Adipocyte (in vitro differentiated cells): ENCODE data around the gene CYP2F1.

Experiments used
- DNase-seq: peaks from one replicate; pipeline ENCODE4 v3.0.0-alpha.2; 2015; ENCODE audit warnings: low read depth
- H3K27me3 ChIP-seq: replicated peaks from 2 replicates; pipeline ENCODE4 v1.7.0; 2013; ENCODE audit warnings: mild to moderate bottlenecking, low read length, moderate library complexity; ENCODE audit not compliant: control insufficient read depth, insufficient read depth
- H3K36me3 ChIP-seq: 2 replicates; pipeline ENCODE4 v1.7.0; 2013; ENCODE audit warnings: low read length, mild to moderate bottlenecking, moderate library complexity; ENCODE audit not compliant: control insufficient read depth, insufficient read depth, severe bottlenecking
- H3K4me1 ChIP-seq: 2 replicates; pipeline ENCODE4 v1.7.0; 2013; ENCODE audit warnings: mild to moderate bottlenecking, low read length, moderate library complexity; ENCODE audit not compliant: control insufficient read depth, insufficient read depth
- H3K4me3 ChIP-seq: 2 replicates; pipeline ENCODE4 v1.7.0; 2013; ENCODE audit warnings: mild to moderate bottlenecking, low read length, moderate library complexity
- H3K9ac ChIP-seq: 2 replicates; pipeline ENCODE4 v1.7.0; 2013; ENCODE audit warnings: mild to moderate bottlenecking, low read length, moderate library complexity
- H3K9me3 ChIP-seq: 2 replicates; pipeline ENCODE4 v1.7.0; 2013; ENCODE audit warnings: mild to moderate bottlenecking, low read length, moderate library complexity; ENCODE audit not compliant: control insufficient read depth

CYP2F1 gene, protein sequence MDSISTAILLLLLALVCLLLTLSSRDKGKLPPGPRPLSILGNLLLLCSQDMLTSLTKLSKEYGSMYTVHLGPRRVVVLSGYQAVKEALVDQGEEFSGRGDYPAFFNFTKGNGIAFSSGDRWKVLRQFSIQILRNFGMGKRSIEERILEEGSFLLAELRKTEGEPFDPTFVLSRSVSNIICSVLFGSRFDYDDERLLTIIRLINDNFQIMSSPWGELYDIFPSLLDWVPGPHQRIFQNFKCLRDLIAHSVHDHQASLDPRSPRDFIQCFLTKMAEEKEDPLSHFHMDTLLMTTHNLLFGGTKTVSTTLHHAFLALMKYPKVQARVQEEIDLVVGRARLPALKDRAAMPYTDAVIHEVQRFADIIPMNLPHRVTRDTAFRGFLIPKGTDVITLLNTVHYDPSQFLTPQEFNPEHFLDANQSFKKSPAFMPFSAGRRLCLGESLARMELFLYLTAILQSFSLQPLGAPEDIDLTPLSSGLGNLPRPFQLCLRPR

DNA sequence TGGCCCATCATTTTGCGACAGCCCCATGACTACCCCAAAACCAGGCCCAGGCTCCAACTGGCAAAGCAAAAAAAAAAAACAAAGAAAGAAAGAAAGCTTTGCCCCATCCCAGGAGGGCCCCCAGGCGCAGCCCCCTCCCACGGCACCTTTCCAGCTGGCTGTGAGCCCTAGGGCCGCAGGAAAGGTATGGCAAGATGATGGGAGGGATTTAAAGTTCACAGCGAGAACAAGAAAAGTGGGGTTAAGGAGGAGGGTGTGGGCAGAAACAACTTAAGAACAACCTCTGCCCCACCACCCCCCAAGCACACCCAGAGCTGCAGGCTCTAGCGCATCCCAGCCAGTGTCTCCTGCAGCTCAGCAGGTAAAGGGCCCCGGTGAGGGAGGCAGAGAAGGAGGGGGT lies at the start of gene CYP2F1:
CYP2F1 (plus strand) TSS at position 301 of the 400 bp plus-strand sequence. CDS start 1,757 bp downstream, outside the sequence.
- no peaks in the 10 kb centered on the region for H3K9me3 ChIP-seq
- H3K36me3 ChIP-seq, result no peaks in the 10 kb centered on the region
- no peak within 1 kb of the TSS for H3K4me3 ChIP-seq
- H3K4me1 ChIP-seq, result no peaks in the 10 kb centered on the region
- DNase-seq, result no peak
- H3K9ac ChIP-seq, result no peak within 1 kb of the TSS
- H3K27me3 ChIP-seq, result peaks cover 30% of the 10 kb centered on the region

DNA sequence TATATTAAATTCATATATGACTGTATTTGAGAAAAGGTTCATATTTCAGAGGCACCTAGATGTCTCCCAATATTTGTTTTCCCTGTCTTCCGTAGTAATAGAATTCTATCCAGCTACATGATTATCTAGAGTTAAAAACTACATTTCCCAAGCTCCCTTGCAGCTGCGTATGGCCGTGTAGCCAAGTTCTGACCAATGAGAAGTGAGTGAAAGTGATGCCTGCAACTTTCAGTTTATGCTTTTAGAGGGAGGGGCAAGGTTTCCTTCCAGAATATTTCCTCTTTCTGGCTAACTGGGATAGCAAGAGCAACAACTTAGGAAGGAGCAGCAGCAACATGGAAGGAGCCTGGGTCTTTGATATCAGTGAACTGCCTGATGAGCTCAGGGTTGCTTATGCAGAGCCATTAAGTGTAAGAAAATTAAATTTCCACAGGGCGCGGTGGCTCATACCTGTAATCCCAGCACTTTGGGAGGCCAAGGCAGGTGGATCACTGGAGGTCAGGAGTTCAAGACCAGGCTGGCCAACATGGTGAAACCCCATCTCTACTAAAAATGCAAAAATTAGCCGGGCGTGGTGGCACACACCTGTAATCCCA lies 49.2 kb upstream of the CYP2F1 start:
- no peaks in the 10 kb centered on the region for H3K36me3 ChIP-seq
- H3K27me3 ChIP-seq, result peaks cover 16% of the 10 kb centered on the region
- H3K9ac ChIP-seq, result no peak overlapping the region
- H3K9me3 ChIP-seq, result no peaks in the 10 kb centered on the region
- peak; percentile 5 for DNase-seq
- no peak overlapping the region for H3K4me3 ChIP-seq
- H3K4me1 ChIP-seq, result no peaks in the 10 kb centered on the region

GRCh38 chr19:41076286-41076685 lies 37.9 kb upstream of the CYP2F1 start:
- no peaks in the 10 kb centered on the region for H3K4me1 ChIP-seq
- H3K27me3 ChIP-seq, result no peaks in the 10 kb centered on the region
- DNase-seq, result no peak
- no peak overlapping the region for H3K4me3 ChIP-seq
- H3K36me3 ChIP-seq, result no peaks in the 10 kb centered on the region
- peaks cover 19% of the 10 kb centered on the region for H3K9me3 ChIP-seq
- no peak overlapping the region for H3K9ac ChIP-seq

DNA sequence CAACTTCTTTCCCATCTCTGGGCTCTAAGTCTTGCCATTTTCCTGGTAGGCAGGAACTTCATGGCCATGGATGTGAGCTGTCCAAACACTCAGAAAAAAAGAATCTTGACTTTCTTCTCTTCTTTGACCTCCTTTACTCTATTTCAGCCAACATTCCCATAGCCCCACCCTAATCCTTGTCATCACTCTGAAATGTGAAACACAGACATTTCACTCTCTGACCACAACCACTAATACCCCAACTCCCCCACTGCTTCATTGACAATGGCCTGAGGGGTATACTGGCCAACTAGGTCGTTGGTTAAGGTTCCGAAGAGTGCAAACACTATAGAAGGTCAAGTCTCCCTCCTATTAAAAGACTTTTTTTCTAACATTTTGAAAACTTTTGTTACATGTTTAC lies 30.7 kb upstream of the CYP2F1 start:
- H3K27me3 ChIP-seq, result peaks cover 8% of the 10 kb centered on the region
- H3K4me1 ChIP-seq, result no peaks in the 10 kb centered on the region
- peaks cover 16% of the 10 kb centered on the region for H3K9me3 ChIP-seq
- DNase-seq, result no peak
- H3K36me3 ChIP-seq, result no peaks in the 10 kb centered on the region
- H3K4me3 ChIP-seq, result no peak overlapping the region
- H3K9ac ChIP-seq, result no peak overlapping the region

DNA sequence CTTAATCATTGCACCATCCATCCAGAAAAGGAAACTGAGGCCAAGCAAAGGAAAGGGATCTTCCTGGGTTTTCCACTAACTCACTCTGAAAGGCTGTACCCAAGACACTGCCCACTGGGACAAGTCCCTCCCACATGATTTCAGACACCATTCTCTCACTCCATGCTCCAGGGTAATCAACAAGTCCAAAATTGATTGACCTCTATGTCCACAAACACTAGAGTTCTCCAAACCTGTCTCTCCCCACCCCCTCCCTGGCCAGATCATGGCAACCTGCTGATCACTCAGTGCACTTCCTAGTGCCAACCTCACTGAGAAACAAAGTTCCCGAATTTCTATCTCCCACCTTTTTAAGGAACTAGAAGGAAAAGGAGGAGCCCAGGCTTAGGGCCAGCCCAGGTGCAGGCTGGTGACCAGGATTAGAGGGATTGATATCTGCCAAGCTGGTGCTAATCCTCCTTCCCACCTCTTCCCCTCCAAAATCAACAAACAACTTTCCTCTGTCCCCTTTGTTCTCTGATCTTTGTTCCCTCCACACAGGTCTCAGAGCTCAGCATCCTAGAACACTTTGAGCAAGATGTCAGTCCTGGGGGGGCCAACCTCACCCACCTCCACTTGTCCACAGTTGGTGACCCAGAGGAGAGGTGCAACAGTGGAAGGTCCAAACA lies 28.4 kb upstream of the CYP2F1 start:
- no peaks in the 10 kb centered on the region for H3K36me3 ChIP-seq
- DNase-seq, result no peak
- no peaks in the 10 kb centered on the region for H3K9me3 ChIP-seq
- peaks cover 13% of the 10 kb centered on the region for H3K27me3 ChIP-seq
- no peak overlapping the region for H3K4me3 ChIP-seq
- no peaks in the 10 kb centered on the region for H3K4me1 ChIP-seq
- no peak overlapping the region for H3K9ac ChIP-seq

- H3K9ac ChIP-seq, result no peak within 1 kb of the TSS
- peaks cover 18% of the 10 kb centered on the region for H3K27me3 ChIP-seq
- no peak for DNase-seq
- H3K4me1 ChIP-seq, result no peaks in the 10 kb centered on the region
- H3K36me3 ChIP-seq, result no peaks in the 10 kb centered on the region
- H3K4me3 ChIP-seq, result no peak within 1 kb of the TSS
- no peaks in the 10 kb centered on the region for H3K9me3 ChIP-seq
These were observed 26.1 kb upstream of the CYP2F1 start, which contains the start of gene CYP2A13 for GRCh38 chr19:41088151-41088550. TSS of gene CYP2A13 (plus strand) at chr19:41088451. CDS start at chr19:41088472, 21 bp downstream.

DNA sequence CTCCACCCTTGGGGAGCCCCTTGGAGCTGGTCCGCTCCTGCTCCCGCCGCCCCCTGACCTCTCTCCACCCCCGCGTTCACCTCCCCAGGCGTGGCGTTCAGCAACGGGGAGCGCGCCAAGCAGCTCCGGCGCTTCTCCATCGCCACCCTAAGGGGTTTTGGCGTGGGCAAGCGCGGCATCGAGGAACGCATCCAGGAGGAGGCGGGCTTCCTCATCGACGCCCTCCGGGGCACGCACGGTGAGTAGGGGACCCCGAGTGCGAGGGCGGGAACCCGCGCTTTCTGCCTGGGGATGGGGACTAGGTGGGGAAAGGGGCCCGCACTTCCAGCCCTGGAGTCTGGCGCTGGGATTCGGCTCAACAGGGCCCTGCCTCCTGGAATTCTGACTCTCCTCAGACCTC lies 24.3 kb upstream of the CYP2F1 start:
- no peaks in the 10 kb centered on the region for H3K36me3 ChIP-seq
- no peak overlapping the region for H3K4me3 ChIP-seq
- no peak for DNase-seq
- H3K9ac ChIP-seq, result no peak overlapping the region
- H3K27me3 ChIP-seq, result peaks cover 21% of the 10 kb centered on the region
- no peaks in the 10 kb centered on the region for H3K4me1 ChIP-seq
- no peaks in the 10 kb centered on the region for H3K9me3 ChIP-seq

DNA sequence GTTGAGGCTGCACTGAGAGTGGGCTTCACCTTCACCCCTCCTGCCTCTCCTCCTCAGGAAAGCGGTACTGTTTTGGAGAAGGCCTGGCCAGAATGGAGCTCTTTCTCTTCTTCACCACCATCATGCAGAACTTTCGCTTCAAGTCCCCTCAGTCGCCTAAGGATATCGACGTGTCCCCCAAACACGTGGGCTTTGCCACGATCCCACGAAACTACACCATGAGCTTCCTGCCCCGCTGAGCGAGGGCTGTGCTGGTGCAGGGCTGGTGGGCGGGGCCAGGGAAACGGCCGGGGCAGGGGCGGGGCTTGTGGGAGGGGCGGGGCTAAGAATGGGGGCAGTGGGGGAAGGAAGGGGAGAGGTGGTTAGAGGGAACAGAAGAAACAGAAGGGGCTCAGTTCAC lies 18.5 kb upstream of the CYP2F1 start:
- Histone ChIP-seq H3K9me3 (peaks cover 19% of the 10 kb centered on the region), H3K27me3 (peaks cover 12% of the 10 kb centered on the region), H3K4me3 (no peak overlapping the region), H3K4me1 (no peaks in the 10 kb centered on the region), H3K36me3 (no peaks in the 10 kb centered on the region), H3K9ac (no peak overlapping the region)
- no peak for DNase-seq

DNA sequence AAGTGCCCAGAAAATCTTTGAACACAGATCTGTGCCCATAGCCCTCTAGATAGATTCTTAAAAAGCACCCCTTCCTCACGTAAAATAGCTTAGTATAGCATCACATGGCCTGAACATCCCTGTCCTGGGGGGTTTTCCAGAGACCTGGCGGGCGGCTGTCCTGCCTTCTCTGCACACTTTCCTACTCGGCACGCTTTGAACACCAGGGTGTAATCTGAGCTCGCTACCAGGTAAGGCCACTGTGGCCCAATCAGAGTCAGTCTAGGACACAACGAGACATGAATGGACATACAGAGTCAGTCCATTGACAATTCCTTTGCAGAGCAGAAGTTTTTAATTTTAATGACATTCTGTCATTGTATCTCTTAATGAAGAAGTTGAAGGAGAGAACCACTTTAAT lies 17.9 kb upstream of the CYP2F1 start:
- Histone ChIP-seq H3K4me3 (no peak overlapping the region), H3K4me1 (no peaks in the 10 kb centered on the region), H3K9me3 (peaks cover 19% of the 10 kb centered on the region), H3K9ac (no peak overlapping the region), H3K27me3 (peaks cover 12% of the 10 kb centered on the region), H3K36me3 (no peaks in the 10 kb centered on the region)
- DNase-seq, result no peak

DNA sequence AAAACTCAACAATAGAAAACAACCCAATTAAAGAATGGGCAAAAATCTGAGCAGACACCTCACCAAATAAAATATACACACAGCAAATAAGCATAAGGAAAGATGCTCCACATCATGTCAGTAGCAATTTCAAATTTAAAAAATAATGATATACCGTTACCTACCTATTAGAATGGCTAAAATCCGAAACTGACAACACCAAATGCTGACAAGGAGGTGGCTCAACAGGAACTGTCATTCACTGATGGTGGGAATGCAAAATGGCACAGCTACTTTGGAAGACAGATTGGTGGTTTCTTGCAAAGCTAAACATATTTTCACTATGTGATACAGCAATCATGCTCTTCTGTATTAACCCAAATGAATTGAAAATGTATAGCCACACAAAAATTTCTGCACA lies 16.9 kb upstream of the CYP2F1 start:
- H3K36me3 ChIP-seq, result no peaks in the 10 kb centered on the region
- no peaks in the 10 kb centered on the region for H3K4me1 ChIP-seq
- no peak for DNase-seq
- peaks cover 10% of the 10 kb centered on the region for H3K27me3 ChIP-seq
- H3K9ac ChIP-seq, result no peak overlapping the region
- no peak overlapping the region for H3K4me3 ChIP-seq
- peaks cover 19% of the 10 kb centered on the region for H3K9me3 ChIP-seq

DNA sequence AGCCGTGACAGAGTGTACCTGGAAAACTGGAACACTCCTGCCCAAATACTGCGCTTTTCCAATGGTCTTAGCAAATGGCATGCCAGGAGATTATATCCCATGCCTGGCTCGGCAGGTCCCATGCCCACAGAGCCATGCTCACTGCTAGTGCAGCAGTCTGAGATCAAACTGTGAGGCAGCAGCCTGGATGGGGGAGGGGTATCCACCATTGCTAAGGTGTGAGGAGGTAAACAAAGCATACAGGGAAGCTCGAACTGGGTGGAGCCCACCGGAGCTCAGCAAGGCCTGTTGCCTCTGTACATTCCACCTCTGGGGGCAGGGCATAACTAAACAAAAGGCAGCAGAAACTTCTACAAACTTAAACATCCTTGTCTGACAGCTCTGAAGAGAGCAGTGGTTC lies 15.5 kb upstream of the CYP2F1 start:
- no peak for DNase-seq
- Histone ChIP-seq H3K36me3 (no peaks in the 10 kb centered on the region), H3K27me3 (peaks cover 4% of the 10 kb centered on the region), H3K4me1 (no peaks in the 10 kb centered on the region), H3K9me3 (peaks cover 19% of the 10 kb centered on the region), H3K4me3 (no peak overlapping the region), H3K9ac (no peak overlapping the region)
